Endothelial cell of umbilical vein (primary cell): ENCODE results near the gene GNAL. TPM values are rescaled to one million over a fixed set of nuclear protein-coding genes. Genes with fewer than 3 reads are reported as not detected.

Experiments
- BruUV-seq: library from RNA; stranded (reverse); fragments of 400-500 nt; replicated peaks from 2 replicates; lab custom pipeline; 2021; lab: Mats Ljungman, UMichigan
- CTCF ChIA-PET: fragments of 300-600, 350-600 bp; sonication (Branson Sonifier 250); formaldehyde crosslinking; loops from one replicate; lab custom pipeline; 2021; ENCODE audit warnings: antibody characterized with exemption, inconsistent platforms; lab: Charles Lee
- POLR2A ChIA-PET: fragments of 300-600, 350-600 bp; sonication (Branson Sonifier 250); formaldehyde crosslinking; loops from one replicate; lab custom pipeline; 2021; ENCODE audit warnings: antibody characterized with exemption, inconsistent platforms; lab: Charles Lee
- DNase-seq: peaks from one replicate; pipeline ENCODE4 v3.0.0-alpha.2; 2011; ENCODE audit warnings: low read depth, low spot score
- FAIRE-seq: peaks from 2 replicates; lab custom pipeline; 2011; peaks lifted over from hg19 to GRCh38; lab: Jason Lieb, UNC
- H2AFZ ChIP-seq: 2 replicates; pipeline ENCODE4 v1.6.0; 2012; ENCODE audit warnings: low read depth, low read length, control low read depth, inconsistent platforms
- H3K27ac ChIP-seq: 2 replicates; pipeline ENCODE4 v1.5.1; 2011; ENCODE audit warnings: low read depth, mild to moderate bottlenecking, control low read depth, low read length, moderate library complexity; ENCODE audit not compliant: insufficient read depth
- H3K27me3 ChIP-seq, 2 experiments: 2 replicates each; pipeline versions ENCODE4 v1.6.0 to v1.6.1; 2011; ENCODE audit warnings: low read length in 2 of 2, mixed read lengths in 1 of 2; ENCODE audit not compliant: control insufficient read depth in 2 of 2, insufficient read depth in 2 of 2
- H3K36me3 ChIP-seq, 2 experiments: 2 replicates in 1 of 2; 3 replicates in 1 of 2; pipeline ENCODE4 v1.5.1; 2011; ENCODE audit warnings: low read length in 2 of 2, mild to moderate bottlenecking in 1 of 2, moderate library complexity in 1 of 2; ENCODE audit not compliant: control insufficient read depth in 2 of 2, insufficient read depth in 2 of 2; ENCODE audit errors: extremely low read depth in 1 of 2
- H3K4me1 ChIP-seq: 3 replicates; pipeline ENCODE4 v1.5.1; 2011; ENCODE audit warnings: mild to moderate bottlenecking, low read length; ENCODE audit not compliant: control insufficient read depth, insufficient read depth; ENCODE audit errors: extremely low read depth
- H3K4me2 ChIP-seq: 2 replicates; pipeline ENCODE4 v1.6.1; 2011; ENCODE audit warnings: low read length, control low read depth, mixed read lengths; ENCODE audit not compliant: insufficient read depth
- H3K4me3 ChIP-seq, 3 experiments: fragments of 200-600 bp in 1 of 3; sonication (generic), shearing (Covaris generic) in 1 of 3; replicated peaks in 1 of 3; 2 replicates each; pipeline ENCODE4 v1.5.1; 2011 to 2016; ENCODE audit warnings: control low read depth in 3 of 3, low read length in 3 of 3, mild to moderate bottlenecking in 2 of 3, inconsistent platforms in 1 of 3, low read depth in 1 of 3, moderate library complexity in 1 of 3; ENCODE audit not compliant: insufficient read depth in 1 of 3
- H3K79me2 ChIP-seq: 2 replicates; pipeline ENCODE4 v1.6.0; 2012; ENCODE audit warnings: low read length, inconsistent platforms; ENCODE audit not compliant: control insufficient read depth, insufficient read depth
- H3K9ac ChIP-seq: replicated peaks from 2 replicates; pipeline ENCODE3; 2011; ENCODE audit warnings: low read length, control low read depth; ENCODE audit not compliant: insufficient read depth; ENCODE audit errors: extremely low read depth
- H3K9me1 ChIP-seq: replicated peaks from 3 replicates; pipeline ENCODE4 v1.6.0; 2011; ENCODE audit warnings: mild to moderate bottlenecking, low read length; ENCODE audit not compliant: control insufficient read depth, insufficient read depth; ENCODE audit errors: extremely low read depth
- H3K9me3 ChIP-seq: replicated peaks from 2 replicates; pipeline ENCODE4 v1.5.1; 2012; ENCODE audit warnings: low read length, inconsistent platforms; ENCODE audit not compliant: control insufficient read depth, insufficient read depth
- H4K20me1 ChIP-seq: replicated peaks from 2 replicates; pipeline ENCODE3; 2011; ENCODE audit warnings: mild to moderate bottlenecking, low read length; ENCODE audit not compliant: control insufficient read depth, insufficient read depth; ENCODE audit errors: extremely low read depth
- CTCF ChIP-seq, 2 donors: IDR thresholded peaks; 1 replicate in 1 of 2; 2 replicates in 1 of 2; pipeline ENCODE4 v1.5.1; 2011; ENCODE audit warnings: low read length in 2 of 2, mild to moderate bottlenecking in 2 of 2, moderate library complexity in 2 of 2, control low read depth in 1 of 2, inconsistent platforms in 1 of 2, low read depth in 1 of 2; ENCODE audit not compliant: insufficient read depth in 1 of 2; ENCODE audit errors: extremely low read depth in 1 of 2
- EZH2 ChIP-seq: IDR thresholded peaks from 2 replicates; pipeline ENCODE4 v1.6.1; 2012; ENCODE audit warnings: borderline replicate concordance, low read depth, mild to moderate bottlenecking, moderate library complexity, low read length, inconsistent platforms; ENCODE audit not compliant: severe bottlenecking
- MAX ChIP-seq: IDR thresholded peaks from 2 replicates; pipeline ENCODE4 v1.6.1; 2011; ENCODE audit not compliant: insufficient read depth, insufficient read length
- POLR2AphosphoS5 ChIP-seq: IDR thresholded peaks from 2 replicates; pipeline ENCODE4 v1.6.1; 2012; ENCODE audit warnings: low read depth, mild to moderate bottlenecking, control low read depth, low read length, moderate library complexity; ENCODE audit not compliant: insufficient read depth
- dilution Hi-C: fragments of 300-500 bp; cut with MboI; formaldehyde crosslinking; loops from one replicate; pipeline ENCODE4 v1.15.0; 2019; ENCODE audit warnings: low sequenced_read_pairs; ENCODE audit not compliant: extremely low pct_ligation_motif_present
- intact Hi-C: fragments of 100-400 bp; cut with micrococcal nuclease; formaldehyde crosslinking; loops from one replicate; pipeline ENCODE4 v1.10.0; 2022
- polyA plus RNA-seq, 4 experiments: library from polyadenylated mRNA; depleted of rRNA in 3 of 4; stranded (reverse) in 3 of 4; unstranded in 1 of 4; fragments of >200 nt; gene quantifications; 2 replicates each; pipeline versions ENCODE4 v1.2.1 to v1.2.3, GENCODE V29; 2011 to 2012; ENCODE audit warnings: missing spikeins in 1 of 4
- total RNA-seq: library from RNA; stranded (reverse); gene quantifications from 2 replicates; pipeline ENCODE4 v1.2.3, GENCODE V29; 2021

GNAL gene
- total and polyA plus RNA-seq, 2 donors (not counting 3 experiments of a cell fraction or from before 2014, with no cell fraction given) = 0.07 to 0.73 TPM

GRCh38 chr18:11908182-11909060 is 219.4 kb downstream of the GNAL start, which contains the start of gene MPPE1:
MPPE1 (minus strand) TSS chr18:11908317; CDS start chr18:11897264, 11,053 bp downstream.
- Histone ChIP-seq H3K9me1 (no peaks in the 10 kb centered on the region), H3K36me3 (peaks cover 2% of the 10 kb centered on the region in 2 experiments), H3K4me3 (peak within 1 kb of the TSS; percentile 76 to 97 (median 93)), H3K9ac (peak within 1 kb of the TSS; percentile 97), H3K4me2 (peak within 1 kb of the TSS; percentile 97), H3K9me3 (no peaks in the 10 kb centered on the region), H3K27ac (peak within 1 kb of the TSS; percentile 93), H4K20me1 (no peaks in the 10 kb centered on the region), H3K79me2 (no peaks in the 10 kb centered on the region), H3K4me1 (peaks cover 9% of the 10 kb centered on the region), H2AFZ (peak within 1 kb of the TSS; percentile 98), H3K27me3 (no peaks in the 10 kb centered on the region)
- dilution Hi-C loops = no loop called here
- FAIRE-seq (peak; percentile 77), DNase-seq (peak; percentile 77)
- peak; percentile 86 for TF ChIP-seq POLR2AphosphoS5
- no peak for TF ChIP-seq EZH2
- TF ChIP-seq MAX = no peak
- TF ChIP-seq CTCF (IDR thresholded peaks at IDR 0.05; ENCODE audit: extremely low read depth in 1 of 2, insufficient read depth in 1 of 2, low read depth in 1 of 2, low read length in 2 of 2) = no peak
- ChIA-PET CTCF (interaction anchor here (1.0 kb wide), 1 partner anchor 175 kb away, joined by 4 read pairs; no protein-coding TSS in a partner anchor), POLR2A (no interaction called here)
- TSS peak; percentile 73 for BruUV-seq
- intact Hi-C loops = loop anchor here (1.0 to 2.0 kb wide), 5 partner anchors 38 to 73 kb away; partner anchors contain the start of genes CHMP1B and IMPA2
